ENCODE measurements around the gene ME3.
A peak's percentile ranks its signal among the peaks of the same experiment; 100 is the strongest.

ME3 gene

DNA sequence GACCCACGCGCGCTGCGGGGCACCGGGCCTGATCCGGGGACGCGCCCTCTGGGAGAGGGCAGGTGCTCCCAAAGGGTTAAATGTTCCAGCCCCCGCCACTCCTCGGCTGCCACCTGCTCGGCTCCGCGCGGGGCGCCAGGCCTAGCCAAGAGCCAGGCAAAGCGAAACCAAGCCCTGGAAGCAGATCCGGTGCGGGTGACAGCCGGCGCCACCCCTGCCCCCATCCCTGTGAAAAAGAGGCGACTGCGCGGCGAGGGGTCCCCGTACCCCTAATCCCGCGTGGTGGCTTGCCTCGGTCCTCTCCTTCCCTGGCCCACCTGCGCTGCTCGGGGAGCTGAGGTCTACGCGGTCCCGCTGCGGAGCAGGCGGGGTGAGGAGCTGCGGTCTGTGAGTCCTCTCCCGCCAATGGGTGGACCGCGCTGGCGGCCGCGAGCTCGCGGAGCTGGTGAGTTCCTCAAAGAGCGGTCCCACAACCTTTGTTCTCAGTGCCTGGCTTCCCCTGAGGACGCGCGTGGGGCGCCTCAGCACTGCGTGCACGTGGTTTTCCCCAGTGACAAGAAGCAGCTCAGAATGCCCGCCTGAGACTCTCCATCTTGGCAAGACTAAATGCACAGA, at the start of gene ME3:
ME3 (minus strand) TSS at position 610 of the 615 bp plus-strand sequence.
- peak in 1 of 2 donors; percentile 9 for DNase-seq (ENCODE audit: extremely low read depth in 1 of 2, low read depth in 1 of 2)

DNA sequence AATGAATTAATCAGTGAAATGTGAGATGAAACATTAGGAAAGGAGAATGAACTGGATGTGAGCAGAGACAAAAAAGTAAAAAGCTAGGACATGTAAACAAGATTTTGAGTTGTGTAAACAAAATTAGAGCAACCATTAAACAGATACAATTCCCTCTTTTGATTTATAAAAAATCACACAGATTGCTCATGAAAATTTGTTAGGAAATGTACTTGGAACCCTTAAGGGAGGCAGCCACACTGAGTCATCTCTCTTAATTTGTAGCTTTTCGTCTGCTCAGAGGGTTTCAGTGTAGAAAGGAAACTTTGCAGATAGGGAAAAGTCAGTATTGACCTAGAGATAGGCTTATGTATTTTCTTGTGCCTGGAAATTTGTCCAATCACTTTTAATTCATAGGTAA, 49.6 kb upstream of the ME3 start:
- DNase-seq (ENCODE audit: extremely low read depth in 1 of 2, low read depth in 1 of 2): no peak

DNA sequence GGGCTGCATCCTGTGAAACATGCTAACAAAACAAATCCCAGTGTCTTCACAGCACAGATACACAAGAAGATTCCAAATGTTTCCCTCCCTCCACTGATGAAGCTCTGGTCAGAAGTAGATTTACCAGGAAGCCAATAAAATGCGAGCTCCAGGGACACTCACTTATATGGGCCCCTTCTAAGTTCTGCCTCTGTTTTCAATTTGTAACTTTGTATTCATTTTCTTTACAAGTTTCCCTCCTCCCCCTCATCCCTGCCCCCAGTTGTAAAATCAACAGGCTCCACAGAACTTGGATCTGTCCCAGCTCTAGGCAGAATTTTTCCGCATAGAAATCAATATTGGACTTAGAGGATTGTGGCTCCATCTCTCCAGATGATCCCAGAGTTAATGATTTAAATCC, 48.1 kb upstream of the ME3 start:
- no peak for DNase-seq (ENCODE audit: extremely low read depth in 1 of 2, low read depth in 1 of 2)

DNA sequence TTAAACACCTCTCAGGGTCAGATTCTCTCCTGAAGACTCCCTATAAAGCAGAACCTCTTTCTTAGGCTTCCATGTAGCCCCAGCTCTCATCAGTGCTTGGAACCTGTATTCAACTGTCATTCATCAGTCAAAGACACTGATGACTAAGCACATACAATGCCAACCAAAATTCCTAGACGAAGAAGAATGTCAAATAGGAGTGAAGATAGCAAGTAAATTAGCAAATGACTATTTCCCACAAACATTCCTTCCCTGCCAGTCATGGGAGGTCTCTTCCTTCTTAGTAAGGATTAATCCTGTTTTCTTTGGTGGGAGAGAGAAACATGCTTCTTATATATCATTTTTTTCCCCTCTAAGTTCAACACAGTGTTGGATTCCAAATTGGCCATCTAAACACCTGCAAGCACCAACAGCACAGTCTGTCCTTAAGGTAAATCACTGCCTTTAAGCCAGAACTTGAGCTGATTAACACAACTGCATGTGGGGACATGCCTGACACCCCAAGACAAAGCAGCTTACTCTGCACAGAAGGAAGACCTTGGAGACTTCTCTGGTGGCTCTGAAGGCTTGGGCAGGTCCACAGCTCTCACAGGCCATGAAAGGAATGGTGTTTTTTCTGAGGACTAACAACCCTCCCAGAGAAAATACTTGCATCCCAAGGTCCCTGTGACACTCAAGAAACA, 47.5 kb upstream of the ME3 start:
- no peak for DNase-seq (ENCODE audit: extremely low read depth in 1 of 2, low read depth in 1 of 2)

DNA sequence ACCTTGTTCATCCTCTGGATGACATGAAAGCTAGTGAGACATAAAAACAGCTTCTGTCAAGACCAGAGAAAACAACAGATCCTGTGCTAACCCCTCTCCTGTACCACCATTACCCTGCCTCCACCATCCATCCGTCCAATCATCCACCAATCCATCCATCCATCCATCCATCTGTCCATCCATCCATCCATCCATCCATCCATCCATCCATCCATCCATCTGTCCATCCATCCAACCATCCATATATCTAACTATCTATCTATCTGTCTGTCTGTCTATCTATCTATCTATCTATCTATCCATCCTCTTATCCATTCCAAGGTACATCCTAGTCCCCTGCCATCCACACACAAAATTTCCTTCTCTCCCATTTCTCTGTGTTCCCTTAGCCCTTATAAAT, 46.6 kb upstream of the ME3 start:
- DNase-seq (ENCODE audit: extremely low read depth in 1 of 2, low read depth in 1 of 2): no peak

DNA sequence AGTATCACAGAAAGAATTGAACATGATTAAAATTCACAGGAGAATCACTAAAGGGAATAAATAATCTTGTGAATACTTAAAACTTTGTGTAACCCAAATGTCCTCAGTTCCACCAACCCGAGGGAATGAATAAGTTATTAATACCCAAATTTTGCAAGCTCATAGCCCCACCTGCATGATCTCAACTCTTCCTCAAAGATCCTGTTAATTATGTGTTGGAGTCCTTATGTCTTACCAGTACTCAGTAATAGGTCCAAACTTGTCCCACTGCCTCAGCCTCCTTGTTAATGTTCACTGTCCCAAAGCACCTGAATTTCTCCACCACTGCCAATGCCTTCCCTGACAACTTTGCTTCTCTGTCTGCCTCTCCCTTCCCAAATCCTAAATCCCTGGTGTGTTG, 46.1 kb upstream of the ME3 start:
- DNase-seq (ENCODE audit: extremely low read depth in 1 of 2, low read depth in 1 of 2): no peak

DNA sequence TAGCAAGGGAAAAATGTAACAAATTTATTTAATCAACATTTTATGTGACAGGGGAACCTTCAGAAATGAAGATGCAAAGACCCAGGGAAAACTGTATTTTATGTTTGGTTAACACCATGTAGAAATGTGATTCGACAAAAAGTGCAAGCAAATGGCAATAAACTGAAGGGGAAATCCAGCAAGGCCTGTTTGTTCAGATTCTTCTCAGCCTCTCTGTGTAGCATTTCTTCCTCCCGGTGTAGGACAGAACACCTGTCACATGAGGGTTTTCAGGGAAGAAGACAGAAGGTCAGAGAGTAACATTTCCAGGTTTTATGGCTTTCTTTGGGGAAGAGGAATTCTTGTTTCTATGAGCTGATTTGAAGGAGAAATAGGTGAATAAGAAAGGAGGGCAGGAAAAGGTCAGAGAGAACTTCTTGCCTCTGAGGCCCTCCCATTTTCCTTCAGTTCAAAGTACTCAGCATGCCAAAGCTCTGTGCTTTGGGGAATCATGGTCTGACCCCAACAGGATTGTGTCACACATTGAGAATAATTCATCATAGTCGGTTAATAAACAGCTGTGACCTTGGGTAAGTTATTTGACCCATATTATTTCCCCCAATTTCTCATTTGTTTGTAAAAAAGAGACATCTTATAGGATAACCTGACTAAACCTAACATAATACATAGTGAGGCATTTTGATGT, 45.5 kb upstream of the ME3 start:
- no peak for DNase-seq (ENCODE audit: extremely low read depth in 1 of 2, low read depth in 1 of 2)

DNA sequence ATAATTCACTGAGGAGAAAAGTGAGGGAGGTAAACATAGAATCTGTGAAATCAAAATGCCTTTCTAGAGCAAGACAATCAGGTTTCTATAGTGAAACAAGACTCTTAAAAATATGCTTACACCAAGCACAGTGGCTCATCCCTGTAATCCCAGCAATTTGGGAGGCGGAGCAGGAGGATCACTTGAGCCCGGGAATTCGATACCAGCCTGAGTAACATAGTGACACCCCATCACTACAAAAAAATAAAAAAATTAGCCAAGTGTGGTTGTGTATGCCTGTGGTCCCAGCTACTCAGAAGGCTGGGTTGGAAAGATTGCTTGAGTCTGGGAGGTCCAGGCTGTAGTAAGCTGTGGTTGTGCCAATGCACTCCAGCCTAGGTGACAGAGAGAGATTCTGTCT, 43.2 kb upstream of the ME3 start:
- DNase-seq (ENCODE audit: extremely low read depth in 1 of 2, low read depth in 1 of 2): no peak

DNA sequence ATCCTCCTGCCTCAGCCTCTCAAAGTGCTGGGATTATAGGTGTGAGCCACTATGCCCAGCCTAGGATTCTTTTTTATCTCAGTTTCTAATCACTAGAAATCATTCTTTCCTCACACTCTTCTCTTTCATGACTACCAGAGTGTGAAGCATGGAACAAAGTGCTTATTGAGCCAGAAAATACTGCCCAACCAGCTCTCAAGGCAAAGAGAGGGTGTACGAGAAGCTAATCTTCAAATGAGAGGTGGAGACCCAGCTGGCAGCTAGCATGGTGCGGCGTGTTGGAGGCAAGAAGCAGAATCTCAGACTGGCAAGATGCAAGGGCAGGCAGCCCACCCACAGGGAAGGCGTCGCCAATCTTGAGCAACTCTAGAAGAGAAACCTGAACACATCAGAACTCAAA, 41.1 kb upstream of the ME3 start:
- DNase-seq (ENCODE audit: extremely low read depth in 1 of 2, low read depth in 1 of 2): no peak

DNA sequence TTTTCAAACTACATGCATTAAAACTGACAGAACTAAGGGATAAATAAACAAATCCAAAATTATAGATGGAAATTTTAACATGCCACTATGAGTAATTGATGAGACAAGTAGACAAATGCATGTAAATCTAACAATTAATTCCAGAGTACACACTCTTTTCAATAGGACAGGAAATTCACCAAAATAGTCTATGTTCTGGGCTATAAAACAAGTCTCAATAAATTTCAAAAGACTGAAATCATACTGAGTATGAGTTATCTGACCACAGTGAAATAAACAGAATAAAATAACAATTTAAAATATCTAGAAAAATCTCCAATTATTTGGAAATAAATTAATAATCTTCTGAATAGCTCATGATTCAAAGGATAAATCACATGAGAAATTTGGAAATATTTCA, 38.5 kb upstream of the ME3 start:
- DNase-seq (ENCODE audit: extremely low read depth in 1 of 2, low read depth in 1 of 2): no peak

DNA sequence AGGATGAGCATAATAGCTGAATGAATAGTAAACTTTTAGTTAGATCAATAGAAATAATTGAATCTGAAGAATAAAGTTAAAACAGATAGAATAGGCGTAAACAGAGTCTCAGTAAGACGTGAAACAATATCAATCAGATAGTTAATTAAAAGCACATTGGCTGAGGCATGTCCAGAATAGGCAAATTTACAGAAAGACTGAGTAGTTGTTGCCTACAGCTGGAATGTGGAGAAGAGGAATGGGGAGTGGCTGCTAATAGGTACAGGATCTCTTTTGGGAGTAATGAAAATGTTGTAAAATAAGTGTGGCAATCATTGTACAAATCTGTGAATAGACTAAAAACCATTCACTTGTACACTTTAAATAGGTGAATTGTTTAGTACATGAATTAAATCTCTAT, 36.3 kb upstream of the ME3 start:
- no peak for DNase-seq (ENCODE audit: extremely low read depth in 1 of 2, low read depth in 1 of 2)

DNA sequence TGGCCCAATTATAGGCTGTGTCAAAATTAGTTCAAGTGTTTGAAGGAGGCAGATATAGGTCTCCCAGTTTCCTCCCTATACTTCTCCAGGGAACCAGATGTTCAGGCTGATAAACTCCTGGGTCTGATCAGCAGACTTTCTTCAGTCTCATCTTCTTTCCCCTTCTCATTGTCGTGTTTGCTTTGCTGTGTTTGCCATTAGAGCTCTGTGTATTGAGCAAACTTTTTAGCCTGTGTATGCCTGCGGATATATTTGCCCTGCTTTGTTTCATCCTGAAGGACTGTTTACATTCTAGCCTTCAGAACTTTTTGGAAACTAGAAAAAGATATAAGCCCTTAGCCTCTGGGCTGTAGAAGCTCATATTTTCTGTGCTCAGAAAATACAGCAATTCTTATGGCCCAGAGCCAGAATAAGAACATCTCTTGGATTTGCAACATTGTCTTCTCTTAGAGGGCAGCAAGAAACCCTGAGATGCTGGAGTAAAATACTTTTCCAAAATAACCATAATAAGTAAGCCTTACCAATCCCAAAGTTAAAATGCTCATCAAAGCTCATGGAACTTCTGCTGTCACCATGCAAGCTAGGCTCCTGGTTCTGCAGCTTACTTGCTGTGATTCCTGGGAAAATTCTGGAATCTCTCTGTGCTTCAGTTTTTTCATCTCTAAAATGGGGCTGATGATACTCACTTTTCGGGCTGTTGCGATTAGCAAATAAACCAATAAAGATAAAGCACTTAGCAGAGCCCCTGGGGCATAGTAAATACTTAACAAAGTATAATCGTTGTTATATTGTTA, 34.1 kb upstream of the ME3 start:
- DNase-seq (ENCODE audit: extremely low read depth in 1 of 2, low read depth in 1 of 2): no peak

DNA sequence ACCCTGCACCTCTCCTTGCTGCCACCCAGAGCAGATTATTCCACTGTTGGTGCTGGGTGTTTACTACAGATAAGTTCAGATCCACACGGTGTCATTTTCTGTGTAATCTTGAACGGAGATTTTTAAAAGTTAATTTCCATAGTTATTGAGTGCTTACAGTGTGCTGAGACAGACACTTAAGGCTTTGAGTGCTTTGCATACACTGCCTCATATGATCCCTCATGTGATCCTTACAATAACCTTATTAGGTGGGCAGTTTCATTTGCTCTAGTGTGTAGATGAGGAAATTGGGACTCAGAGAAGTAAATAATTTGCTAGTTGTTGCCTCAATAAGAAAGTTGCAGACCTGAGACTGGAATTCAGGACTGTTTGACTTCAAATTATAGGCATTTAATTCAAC, 32.3 kb upstream of the ME3 start:
- DNase-seq (ENCODE audit: extremely low read depth in 1 of 2, low read depth in 1 of 2): no peak

DNA sequence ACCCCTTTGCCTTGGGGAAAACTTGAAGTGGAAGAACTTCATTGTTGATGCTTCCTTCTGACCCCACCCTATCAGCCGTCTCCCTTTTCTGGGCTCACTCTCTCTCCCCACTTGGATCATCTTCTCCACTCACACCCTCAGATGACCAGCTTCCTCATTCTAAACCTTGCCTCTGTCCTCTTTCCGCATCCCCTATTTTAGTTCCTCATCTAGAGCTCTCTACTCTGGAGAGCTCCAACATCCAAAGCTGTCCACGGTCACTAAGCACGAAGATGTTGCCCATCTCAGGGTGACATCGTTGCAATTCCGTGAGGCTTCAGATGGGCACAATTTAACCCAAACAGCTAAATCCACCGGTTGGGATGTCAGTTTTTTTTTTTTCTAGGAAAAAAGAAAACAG, 31.6 kb upstream of the ME3 start:
- DNase-seq (ENCODE audit: extremely low read depth in 1 of 2, low read depth in 1 of 2): no peak

DNA sequence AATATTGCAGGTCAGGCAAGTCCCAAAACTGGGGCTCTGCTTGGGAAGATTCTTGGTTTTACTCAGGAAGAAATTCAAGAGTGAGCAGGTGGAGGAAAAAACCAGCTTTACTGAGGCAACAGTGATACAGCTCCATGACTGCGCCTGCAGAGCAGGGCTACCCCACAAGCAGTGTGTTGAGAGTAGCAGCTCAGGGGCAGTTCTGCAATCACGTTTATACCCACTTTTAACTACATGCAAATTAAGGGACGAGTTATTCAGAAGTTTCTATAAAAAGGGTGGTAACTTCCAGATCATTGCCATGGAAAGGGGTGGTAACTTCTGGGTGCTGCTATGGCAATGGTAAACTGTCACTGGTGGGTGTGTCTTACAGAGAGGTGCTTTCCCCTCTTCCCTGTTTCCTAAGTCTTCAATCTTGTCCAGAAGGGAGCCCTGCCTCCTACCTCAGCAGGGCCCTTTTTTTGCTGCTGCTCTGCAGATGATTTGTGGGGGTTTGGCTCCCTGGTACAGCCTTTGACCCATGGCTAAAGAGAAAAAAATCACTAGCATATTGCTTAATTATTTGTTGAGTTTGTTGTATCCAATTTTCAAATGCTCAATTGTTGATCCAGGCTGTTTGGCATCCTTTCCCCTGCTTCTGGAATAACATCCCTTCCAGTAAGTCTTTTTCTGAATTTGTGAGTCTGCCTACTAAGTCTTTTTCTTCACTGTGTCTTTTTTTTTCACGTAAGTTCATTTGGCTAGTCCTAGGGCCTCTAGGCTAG, 30.0 kb upstream of the ME3 start:
- no peak for DNase-seq (ENCODE audit: extremely low read depth in 1 of 2, low read depth in 1 of 2)

DNA sequence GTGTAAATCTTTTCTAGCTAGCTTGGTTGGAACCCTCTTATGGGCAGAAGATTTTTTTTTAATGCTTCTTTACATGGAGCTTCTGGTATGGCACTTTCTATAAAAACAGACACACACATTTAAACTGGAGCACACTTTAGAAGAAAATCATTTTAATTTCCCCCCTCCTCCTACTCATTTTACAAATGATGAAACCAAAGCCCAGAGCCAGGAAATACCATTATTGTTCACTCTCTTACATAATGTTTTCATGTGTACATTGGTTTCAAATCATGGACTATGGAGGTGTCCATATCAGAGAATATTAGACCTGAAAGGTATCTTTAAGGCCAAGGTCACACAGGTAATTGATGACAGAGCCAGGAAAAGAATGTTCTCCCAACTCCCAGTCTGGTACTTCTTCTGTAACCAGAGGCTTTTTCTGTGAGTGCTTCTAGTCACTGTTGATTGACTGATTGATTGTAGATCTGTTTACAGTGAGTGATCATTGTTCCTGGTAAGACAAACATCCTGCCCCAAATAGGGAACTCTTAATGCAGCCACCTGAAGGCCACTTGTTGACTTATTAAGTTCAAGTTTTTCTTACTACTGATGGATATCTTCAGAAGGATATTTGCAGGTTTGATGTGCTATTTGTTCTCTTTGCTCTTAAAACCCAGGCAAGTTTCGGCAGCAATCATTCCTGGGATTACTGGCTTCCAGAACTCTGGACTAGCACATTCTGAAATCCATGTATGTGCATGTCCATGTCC, 26.8 kb upstream of the ME3 start:
- DNase-seq (ENCODE audit: extremely low read depth in 1 of 2, low read depth in 1 of 2): no peak

DNA sequence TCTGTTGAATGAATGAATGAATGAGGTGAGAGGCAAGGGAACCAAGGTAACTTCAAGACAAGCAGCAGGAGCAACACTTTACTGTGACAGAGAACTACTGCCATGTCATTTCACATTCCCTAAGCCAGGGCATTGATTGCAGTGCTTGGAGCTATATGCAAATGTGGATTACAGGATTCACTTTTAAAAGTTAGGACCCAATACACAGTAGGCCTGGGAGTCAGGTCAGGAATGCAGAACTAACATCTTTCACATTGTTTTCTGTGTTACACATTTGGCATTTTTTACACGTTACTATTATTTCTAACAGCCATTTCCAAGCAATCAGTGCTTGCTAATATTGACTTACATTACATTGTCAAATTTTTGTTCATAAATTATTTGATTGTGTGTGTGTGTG, 26.2 kb upstream of the ME3 start:
- no peak for DNase-seq (ENCODE audit: extremely low read depth in 1 of 2, low read depth in 1 of 2)

DNA sequence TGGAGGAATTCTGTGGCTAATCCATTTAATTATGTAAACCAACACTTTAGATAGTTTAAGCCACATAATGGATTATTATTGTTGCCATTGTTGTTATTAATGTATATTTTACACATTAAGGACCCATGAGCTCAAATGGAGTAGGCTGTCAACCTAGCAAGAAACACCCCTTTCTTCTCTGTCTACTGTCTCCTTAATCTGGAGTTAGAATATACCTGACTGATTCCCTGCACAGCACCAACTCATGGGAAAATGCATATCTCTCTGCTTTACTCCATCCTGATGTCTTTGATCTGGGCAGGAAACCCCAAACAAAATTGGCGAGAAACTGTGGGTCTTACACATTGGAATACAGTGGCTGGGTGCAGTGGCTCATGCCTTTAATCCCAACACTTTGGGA, 24.0 kb upstream of the ME3 start:
- no peak for DNase-seq (ENCODE audit: extremely low read depth in 1 of 2, low read depth in 1 of 2)

DNA sequence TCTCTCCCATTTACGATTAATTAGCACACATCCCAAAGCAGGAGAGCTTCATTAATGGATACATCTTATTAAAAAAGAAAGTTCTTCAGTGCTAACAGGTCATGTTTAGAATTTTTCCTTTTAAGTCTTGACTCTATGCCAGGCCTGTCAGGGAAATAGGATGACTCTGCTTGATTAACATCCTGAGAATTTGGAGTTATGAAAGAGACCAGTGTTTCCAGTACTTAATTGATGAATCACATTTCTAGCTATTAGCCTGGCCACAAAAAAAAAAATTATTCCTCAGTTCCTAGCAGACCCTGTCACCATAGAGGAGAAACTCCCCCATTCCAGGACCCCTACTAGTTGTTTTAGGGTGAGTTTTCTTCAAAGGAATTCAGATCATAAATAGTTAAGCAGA, 23.6 kb upstream of the ME3 start:
- no peak for DNase-seq (ENCODE audit: extremely low read depth in 1 of 2, low read depth in 1 of 2)

DNA sequence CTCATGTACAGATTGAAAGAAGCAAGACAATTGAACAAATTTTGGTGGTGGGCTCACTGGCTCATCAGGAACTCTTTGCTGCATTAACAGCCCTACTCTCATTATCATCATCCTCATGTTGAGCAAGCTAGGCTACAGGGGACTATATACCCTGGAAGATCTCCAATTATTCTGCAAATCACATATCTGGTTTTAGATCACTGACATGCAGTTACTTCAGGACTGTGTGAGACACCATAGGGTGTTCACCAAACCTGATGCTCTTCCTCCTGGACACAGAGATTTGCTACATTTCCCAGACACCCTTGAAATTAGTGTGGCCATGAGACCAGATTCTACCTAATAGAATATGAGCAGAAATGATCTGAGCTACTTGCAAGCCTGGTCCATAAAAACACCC, 23.0 kb upstream of the ME3 start:
- no peak for DNase-seq (ENCODE audit: extremely low read depth in 1 of 2, low read depth in 1 of 2)

Measured in activated CD8-positive, alpha-beta memory T cell treated with anti-CD3 and anti-CD28 coated beads for 1 hour (primary cell).